K562 (cell line): ENCODE data around the gene DCLK1. TPM values are rescaled to one million over a fixed set of nuclear protein-coding genes. Genes with fewer than 3 reads are reported as not detected.

Experiments
- ATAC-seq: fragments of 200-7000 bp; cut with Tn5 transposase; 3 replicates; pipeline ENCODE4 v1.9.1; 2020; ENCODE audit warnings: moderate library complexity
- BruUV-seq: library from RNA; stranded (reverse); fragments of 400-500 nt; replicated peaks from 2 replicates; lab custom pipeline; 2021; lab: Mats Ljungman, UMichigan
- CTCF ChIA-PET: fragments of 300-600 bp; formaldehyde crosslinking; extraction: SDS; loops from one replicate; lab custom pipeline; 2021; ENCODE audit warnings: low intra/inter-chr PET ratio; lab: Yijun Ruan, JAX
- POLR2A ChIA-PET: fragments of 300-600, 350-650 bp; sonication (Branson Sonifier 250); formaldehyde crosslinking; extraction: SDS; loops from one replicate; lab custom pipeline; 2021; ENCODE audit warnings: antibody characterized with exemption, inconsistent platforms; lab: Yijun Ruan, JAX
- DNase-seq, 4 experiments: peaks; one replicate each; pipeline versions ENCODE4 v3.0.0 to v3.0.0-alpha.2; 2011 to 2018; ENCODE audit warnings: low spot score in 3 of 4, mixed read lengths in 3 of 4; ENCODE audit errors: extremely low read depth in 1 of 4
- FAIRE-seq: peaks from 2 replicates; lab custom pipeline; 2011; peaks lifted over from hg19 to GRCh38; lab: Jason Lieb, UNC
- H2AFZ ChIP-seq: 2 replicates; pipeline ENCODE4 v1.6.0; 2011; ENCODE audit warnings: low read depth, low read length, control low read depth, inconsistent platforms
- H3K27ac ChIP-seq: fragments of 200-600 bp; 3 replicates; pipeline ENCODE4 v1.8.0; 2011; ENCODE audit warnings: low read depth, mild to moderate bottlenecking, control low read depth, inconsistent platforms, low read length, moderate library complexity, mixed read lengths; ENCODE audit errors: extremely low read depth
- H3K27me3 ChIP-seq, 2 experiments: fragments of 300-600 bp in 1 of 2; 2 replicates in 1 of 2; 3 replicates in 1 of 2; pipeline versions ENCODE4 v1.6.0 to v1.8.0; 2011; ENCODE audit warnings: inconsistent platforms in 2 of 2, low read length in 2 of 2, mild to moderate bottlenecking in 1 of 2, mixed read lengths in 1 of 2, moderate library complexity in 1 of 2; ENCODE audit not compliant: control insufficient read depth in 2 of 2, insufficient read depth in 2 of 2
- H3K36me3 ChIP-seq: fragments of 300-600 bp; 3 replicates; pipeline ENCODE4 v1.8.0; 2011; ENCODE audit warnings: mild to moderate bottlenecking, low read length, inconsistent platforms; ENCODE audit not compliant: control insufficient read depth, insufficient read depth
- H3K4me1 ChIP-seq, 2 experiments: fragments of 200-600 bp in 1 of 2; replicated peaks in 1 of 2; 2 replicates in 1 of 2; 3 replicates in 1 of 2; pipeline versions ENCODE4 v1.5.1 to v1.8.0; 2011; ENCODE audit warnings: inconsistent platforms in 2 of 2, low read length in 2 of 2, mild to moderate bottlenecking in 1 of 2, mixed read lengths in 1 of 2, moderate library complexity in 1 of 2; ENCODE audit not compliant: control insufficient read depth in 2 of 2, insufficient read depth in 2 of 2
- H3K4me2 ChIP-seq: 2 replicates; pipeline ENCODE4 v1.6.1; 2011; ENCODE audit warnings: low read length, control low read depth, inconsistent platforms, mixed read lengths; ENCODE audit not compliant: insufficient read depth
- H3K4me3 ChIP-seq: fragments of 200-600 bp; sonication (generic), shearing (Covaris generic); 2 replicates; pipeline ENCODE4 v1.5.1; 2016; ENCODE audit warnings: control low read depth, inconsistent platforms
- H3K79me2 ChIP-seq: fragments of 200-600 bp; 3 replicates; pipeline ENCODE4 v1.8.0; 2011; ENCODE audit warnings: low read length, inconsistent platforms; ENCODE audit not compliant: control insufficient read depth, insufficient read depth
- H3K9ac ChIP-seq, 2 experiments: 2 replicates each; pipeline versions ENCODE4 v1.6.0 to v1.6.1; 2011; ENCODE audit warnings: low read depth in 2 of 2, low read length in 2 of 2, control low read depth in 1 of 2, inconsistent platforms in 1 of 2, mild to moderate bottlenecking in 1 of 2, mixed read lengths in 1 of 2; ENCODE audit not compliant: insufficient read depth in 1 of 2
- H3K9me1 ChIP-seq: one replicate; pipeline ENCODE4 v1.6.0; 2011; ENCODE audit warnings: inconsistent platforms, mild to moderate bottlenecking, low read length, moderate library complexity; ENCODE audit not compliant: control insufficient read depth, insufficient read depth
- H3K9me3 ChIP-seq: replicated peaks from 2 replicates; pipeline ENCODE4 v1.5.1; 2011; ENCODE audit warnings: low read depth, low read length, inconsistent platforms; ENCODE audit not compliant: control insufficient read depth, insufficient read depth
- H4K20me1 ChIP-seq: replicated peaks from 2 replicates; pipeline ENCODE4 v1.6.1; 2011; ENCODE audit warnings: low read length, inconsistent platforms, mixed read lengths; ENCODE audit not compliant: control insufficient read depth, insufficient read depth
- ARID2 ChIP-seq: fragments of 450-650 bp; IDR thresholded peaks from 2 replicates; pipeline ENCODE4 v1.6.1; 2017; ENCODE audit warnings: antibody characterized with exemption, mild to moderate bottlenecking
- CBX1 ChIP-seq: sonication (generic); IDR thresholded peaks from 2 replicates; pipeline ENCODE4 v1.6.1; 2016; ENCODE audit warnings: antibody characterized with exemption, low read depth, mild to moderate bottlenecking
- CLOCK ChIP-seq: fragments of 250-450 bp; sonication (Bioruptor Pico); IDR thresholded peaks from 2 replicates; pipeline ENCODE4 v1.4.0; 2020; ENCODE audit warnings: mild to moderate bottlenecking, moderate library complexity, borderline replicate concordance
- TAF15 ChIP-seq: fragments of 200-400 bp; formaldehyde crosslinking; IDR thresholded peaks from 2 replicates; pipeline ENCODE4 v1.6.1; 2017; ENCODE audit warnings: mild to moderate bottlenecking, low read depth, low read length, moderate library complexity
- TEAD4 ChIP-seq, 2 experiments: sonication (generic) in 1 of 2; formaldehyde crosslinking in 1 of 2; IDR thresholded peaks; 2 replicates each; pipeline versions ENCODE4 v1.6.1 to v1.8.0; 2012 to 2022; ENCODE audit warnings: borderline replicate concordance in 1 of 2, inconsistent platforms in 1 of 2, low read length in 1 of 2, mild to moderate bottlenecking in 1 of 2, missing genetic modification reagents in 1 of 2
- ZNF184 ChIP-seq: sonication (generic); formaldehyde crosslinking; IDR thresholded peaks from 2 replicates; pipeline ENCODE4 v1.5.0; 2020; ENCODE audit warnings: missing genetic modification reagents
- ZNF57 ChIP-seq: fragments of 450-650 bp; formaldehyde crosslinking; IDR thresholded peaks from 2 replicates; pipeline ENCODE4 v1.4.0; 2020; ENCODE audit warnings: mild to moderate bottlenecking, moderate library complexity
- ZNF79 ChIP-seq: fragments of 250-450 bp; sonication (Bioruptor Pico); IDR thresholded peaks from 2 replicates; pipeline ENCODE4 v1.4.0; 2020; ENCODE audit warnings: low read depth, mild to moderate bottlenecking, moderate library complexity
- ZNF830 ChIP-seq: fragments of 250-450 bp; sonication (Bioruptor Pico); IDR thresholded peaks from 2 replicates; pipeline ENCODE4 v1.5.0; 2021; ENCODE audit warnings: mild to moderate bottlenecking
- WGBS: fragments of 100-300 bp; shearing (Covaris generic); methylation state at CpG from one replicate; pipeline ENCODE4 v1.1.6; 2016; ENCODE audit warnings: low coverage, mixed read lengths; ENCODE audit not compliant: insufficient coverage; ENCODE audit errors: missing lambda C conversion rate; 5-methylcytosine and 5-hydroxymethylcytosine counted together
- in situ Hi-C: fragments of 300-500 bp; cut with MboI; formaldehyde crosslinking; loops from 4 replicates; pipeline ENCODE4 v1.15.0; 2018; ENCODE audit warnings: inconsistent platforms, mixed read lengths
- intact Hi-C: fragments of 100-400 bp; cut with micrococcal nuclease; formaldehyde crosslinking; loops from 2 replicates; pipeline ENCODE4 v1.14.2; 2022
- polyA plus RNA-seq, 8 experiments: library from polyadenylated mRNA; depleted of rRNA in 4 of 8; stranded (reverse) in 5 of 8; unstranded in 3 of 8; fragments of >200 nt; fragmentation: Nextera tagmentation in 2 of 8; fragmentation: Illumina TruSeq in 1 of 8; extraction: Ambion mirVana in 2 of 8; extraction: Trizol in 1 of 8; gene quantifications; 2 replicates each; pipeline versions ENCODE4 v1.2.1 to v1.2.3, GENCODE V29; 2011 to 2014; ENCODE audit warnings: inconsistent platforms in 1 of 8, missing spikeins in 1 of 8
- total RNA-seq, 7 experiments: library from RNA; depleted of rRNA in 6 of 7; stranded (reverse); fragments of >200 nt in 6 of 7; fragmentation: Illumina TruSeq in 2 of 7; extraction: Trizol in 2 of 7; gene quantifications; 2 replicates each; pipeline versions ENCODE4 v1.2.1 to v1.2.3, GENCODE V29; 2011 to 2021; ENCODE audit warnings: low replicate concordance in 1 of 7

Gene DCLK1
- total and polyA plus RNA-seq, 9 of the 15 experiments (the other 6 are each of a cell fraction or from before 2014, with no cell fraction given), result 0.07 TPM; not detected in 8

- CTCF ChIA-PET, result no interaction called here
- 2% methylated on average over 6 of the region's 6 CpGs for WGBS
- no peak overlapping the region for H3K27ac ChIP-seq
Observed at GRCh38 chr13:36084131-36084530, 47.1 kb downstream of the DCLK1 start.

More at GRCh38 chr13:36084131-36084530, 47.1 kb downstream of the DCLK1 start:
- TF ChIP-seq CLOCK (CRISPR knock-in tag), result no peak
- no peak for TF ChIP-seq ZNF79 (CRISPR knock-in tag)
- no peak for TF ChIP-seq ZNF184 (CRISPR knock-in tag)
- TF ChIP-seq ARID2, result no peak
- TF ChIP-seq CBX1, result no peak
- TF ChIP-seq ZNF57 (CRISPR knock-in tag), result no peak
- TF ChIP-seq TEAD4 (IDR thresholded peaks at IDR 0.05; ENCODE audit: low read length), result no peak
- no peak for TF ChIP-seq TEAD4 (CRISPR knock-in tag; IDR thresholded peaks at IDR 0.05; ENCODE audit: borderline replicate concordance)
- TF ChIP-seq ZNF830 (CRISPR knock-in tag), result no peak
- no peak for TF ChIP-seq TAF15
- H3K9ac ChIP-seq, result no peak overlapping the region
- H3K4me2 ChIP-seq, result no peak overlapping the region
- no peak overlapping the region for H2AFZ ChIP-seq
- H3K27me3 ChIP-seq, result no peaks in the 10 kb centered on the region; a peak in 1 of 5 replicates
- no peaks in the 10 kb centered on the region for H3K4me1 ChIP-seq
- no peaks in the 10 kb centered on the region for H3K36me3 ChIP-seq
- FAIRE-seq (no peak), ATAC-seq (no peak), DNase-seq (no peak)
- no peaks in the 10 kb centered on the region for H3K79me2 ChIP-seq
- no peaks in the 10 kb centered on the region for H3K9me1 ChIP-seq
- no peaks in the 10 kb centered on the region for H3K9me3 ChIP-seq
- in situ Hi-C loops, result no loop called here
- H4K20me1 ChIP-seq, result no peaks in the 10 kb centered on the region
- intact Hi-C loops, result no loop called here
- no peak overlapping the region for H3K4me3 ChIP-seq
- POLR2A ChIA-PET, result no interaction called here
- BruUV-seq, result no TSS peak
